Epithelial cell of esophagus (primary cell): Measurements from ENCODE around the gene PHF24.
A peak's percentile ranks its signal among the peaks of the same experiment; 100 is the strongest.

ENCODE experiments used
- DNase-seq: peaks from one replicate; pipeline ENCODE4 v3.0.0; 2010; ENCODE audit warnings: low read depth
- H3K4me3 ChIP-seq: 2 replicates; pipeline ENCODE4 v1.5.1; 2011; ENCODE audit warnings: mild to moderate bottlenecking, low read length, control low read depth
- TF ChIP-seq, protein P1 (sequence below): IDR thresholded peaks from 2 replicates; pipeline ENCODE4 v1.5.1; 2011; ENCODE audit warnings: low read depth, mild to moderate bottlenecking, low read length, control low read depth, inconsistent platforms; ENCODE audit not compliant: insufficient read depth; ENCODE audit errors: missing control alignments

Gene PHF24

DNA sequence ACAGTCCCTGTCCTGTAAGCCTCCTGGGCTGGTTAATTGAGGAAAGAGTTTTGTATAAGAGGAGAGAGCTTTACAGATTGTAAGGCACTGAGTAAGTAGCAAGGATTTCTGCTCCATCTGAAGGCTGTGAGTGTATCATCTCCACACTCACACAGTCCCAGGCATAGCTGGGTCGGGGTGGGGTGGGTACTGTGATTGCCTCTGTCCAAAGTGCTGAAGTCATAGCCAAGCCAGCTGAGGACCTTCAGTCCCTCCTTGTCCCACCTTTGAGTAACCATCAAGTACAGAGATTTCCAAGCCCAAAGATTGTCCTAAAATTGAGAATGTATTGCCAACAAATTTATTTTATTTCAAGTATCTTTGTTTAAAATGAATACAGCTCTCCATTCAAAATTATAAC lies 26.0 kb downstream of the PHF24 start:
- TF ChIP-seq, protein P1, sequence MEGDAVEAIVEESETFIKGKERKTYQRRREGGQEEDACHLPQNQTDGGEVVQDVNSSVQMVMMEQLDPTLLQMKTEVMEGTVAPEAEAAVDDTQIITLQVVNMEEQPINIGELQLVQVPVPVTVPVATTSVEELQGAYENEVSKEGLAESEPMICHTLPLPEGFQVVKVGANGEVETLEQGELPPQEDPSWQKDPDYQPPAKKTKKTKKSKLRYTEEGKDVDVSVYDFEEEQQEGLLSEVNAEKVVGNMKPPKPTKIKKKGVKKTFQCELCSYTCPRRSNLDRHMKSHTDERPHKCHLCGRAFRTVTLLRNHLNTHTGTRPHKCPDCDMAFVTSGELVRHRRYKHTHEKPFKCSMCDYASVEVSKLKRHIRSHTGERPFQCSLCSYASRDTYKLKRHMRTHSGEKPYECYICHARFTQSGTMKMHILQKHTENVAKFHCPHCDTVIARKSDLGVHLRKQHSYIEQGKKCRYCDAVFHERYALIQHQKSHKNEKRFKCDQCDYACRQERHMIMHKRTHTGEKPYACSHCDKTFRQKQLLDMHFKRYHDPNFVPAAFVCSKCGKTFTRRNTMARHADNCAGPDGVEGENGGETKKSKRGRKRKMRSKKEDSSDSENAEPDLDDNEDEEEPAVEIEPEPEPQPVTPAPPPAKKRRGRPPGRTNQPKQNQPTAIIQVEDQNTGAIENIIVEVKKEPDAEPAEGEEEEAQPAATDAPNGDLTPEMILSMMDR: no peak
- peak; percentile 63 for DNase-seq
- no peak overlapping the region for H3K4me3 ChIP-seq

DNA sequence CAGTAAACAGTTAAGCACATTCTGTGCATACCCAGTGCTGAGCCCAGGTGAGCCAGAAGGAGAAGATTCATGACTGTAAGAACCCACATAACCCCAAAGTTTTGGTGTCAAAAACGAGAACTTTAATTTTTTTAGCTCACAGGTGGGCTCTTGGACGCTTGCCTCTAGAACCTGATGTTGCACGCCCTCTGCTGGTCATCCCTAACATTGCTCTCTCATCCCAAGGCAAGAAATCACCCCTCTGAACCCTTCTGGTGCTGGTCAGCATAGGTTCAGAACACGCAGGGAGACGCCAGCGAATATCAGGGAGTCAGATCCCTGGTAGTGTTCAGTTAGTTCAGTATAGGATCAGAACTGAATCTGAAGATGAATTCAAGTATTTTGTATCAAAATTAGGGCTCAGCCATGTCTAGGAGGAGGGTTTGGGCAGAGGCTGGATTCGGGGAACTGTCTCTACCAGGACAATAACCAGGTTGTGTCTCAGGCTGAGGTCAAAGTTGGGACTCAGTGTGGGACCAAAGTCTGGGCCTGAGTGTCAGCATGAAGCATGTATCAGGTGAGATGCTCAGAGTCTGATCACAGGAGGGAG lies 27.3 kb downstream of the PHF24 start:
- TF ChIP-seq, protein P1: peak; percentile 88
- peak; percentile 70 for DNase-seq
- H3K4me3 ChIP-seq: no peak overlapping the region

DNA sequence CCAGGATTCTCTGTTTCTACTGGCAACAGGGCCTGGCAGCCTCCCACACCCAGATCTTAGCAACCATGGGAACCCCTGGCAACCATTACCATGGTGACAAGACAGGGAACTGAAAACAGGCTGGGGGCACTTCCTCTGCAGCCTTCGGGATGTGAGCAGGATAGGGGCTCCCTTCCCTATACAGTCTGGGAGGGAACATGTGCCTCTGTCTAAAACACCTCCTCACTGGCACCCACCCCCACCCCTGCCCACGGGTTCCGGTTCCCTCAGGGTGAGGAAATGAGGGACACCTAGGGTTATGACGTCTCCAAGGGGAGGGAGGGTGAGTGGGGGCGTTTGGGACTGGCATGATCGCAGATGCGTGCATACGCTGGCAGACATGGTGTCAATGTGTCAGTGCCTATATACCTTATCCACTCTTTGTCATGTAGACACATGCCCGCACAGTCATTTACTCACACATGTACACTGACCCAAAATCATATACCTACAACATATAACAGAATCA lies 28.5 kb downstream of the PHF24 start:
- TF ChIP-seq, protein P1: no peak
- H3K4me3 ChIP-seq: no peak overlapping the region
- DNase-seq: peak; percentile 78

DNA sequence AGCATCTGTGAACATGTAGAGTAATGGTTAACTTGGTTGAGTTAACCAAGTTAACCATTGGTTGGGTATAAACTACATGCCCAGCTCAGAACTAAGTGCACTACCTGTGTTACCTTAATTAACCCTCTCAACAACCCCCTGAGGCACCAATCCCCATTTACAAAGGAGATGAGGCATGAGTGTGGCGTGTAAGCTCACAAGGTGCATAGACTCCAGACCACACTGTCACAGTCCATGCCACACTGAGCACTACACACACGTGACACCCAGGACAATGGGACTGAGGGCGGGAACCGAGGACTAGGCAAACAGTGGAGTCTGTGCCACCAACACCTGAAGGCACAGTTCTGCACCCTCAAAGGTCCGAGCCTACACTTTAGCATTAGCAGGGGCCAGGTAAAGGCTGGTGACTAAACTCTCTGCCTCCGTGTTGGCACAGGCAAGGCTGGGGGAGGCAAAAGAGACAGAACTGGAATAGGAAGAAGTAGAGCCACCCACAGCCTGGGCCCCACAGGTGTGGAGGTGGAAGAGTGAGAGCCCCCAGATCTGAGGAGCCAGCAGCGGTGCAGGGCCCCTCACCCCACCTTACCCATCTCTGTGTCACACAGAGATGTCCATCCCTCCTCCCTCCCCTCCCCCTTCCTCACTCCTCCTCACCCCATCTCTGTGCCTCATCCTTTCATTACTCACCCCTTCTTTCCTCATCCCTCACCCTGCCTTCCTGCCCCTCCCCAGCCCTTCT lies 29.2 kb downstream of the PHF24 start:
- H3K4me3 ChIP-seq: no peak overlapping the region
- TF ChIP-seq, protein P1: no peak
- DNase-seq: peak; percentile 76

DNA sequence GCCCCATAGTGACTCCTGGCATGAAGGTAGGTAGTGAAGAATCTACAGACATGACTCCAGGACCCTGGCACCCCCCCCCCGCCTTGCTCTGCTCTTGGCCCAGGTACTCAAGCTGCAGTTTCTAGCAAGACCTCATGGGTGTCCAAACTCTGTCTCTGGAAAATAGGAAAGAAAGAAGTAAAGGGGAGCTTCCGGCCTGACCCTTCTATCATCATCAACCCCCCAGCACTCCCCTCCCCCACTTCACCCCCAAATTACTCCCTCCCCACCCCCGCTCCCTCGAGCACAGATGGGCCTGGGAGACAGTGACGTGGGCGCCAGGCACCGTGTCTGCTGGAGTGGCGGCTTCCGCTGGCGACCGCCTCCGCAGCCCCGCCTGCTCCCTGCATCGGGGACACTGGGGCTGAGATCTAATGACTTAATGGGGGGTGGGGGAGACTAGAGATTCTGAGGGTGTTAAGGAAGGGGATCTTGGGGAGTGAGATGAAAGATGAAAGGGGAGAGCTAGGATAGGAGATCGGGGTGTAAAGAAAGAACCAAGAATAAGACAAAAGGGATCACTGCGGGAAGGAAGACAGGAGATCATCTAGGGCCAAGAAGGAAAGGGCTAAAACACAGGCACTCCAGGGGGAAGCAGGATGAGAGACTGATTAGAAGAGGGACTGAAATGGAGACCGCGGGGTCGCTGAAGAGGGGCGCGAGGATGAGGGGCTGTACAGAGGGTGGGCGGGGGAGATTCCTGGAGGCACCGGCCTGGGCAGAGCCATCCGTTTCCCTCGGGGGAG lies 30.3 kb downstream of the PHF24 start:
- no peak for DNase-seq
- TF ChIP-seq, protein P1: no peak
- peak overlapping the region; percentile 63 for H3K4me3 ChIP-seq

DNA sequence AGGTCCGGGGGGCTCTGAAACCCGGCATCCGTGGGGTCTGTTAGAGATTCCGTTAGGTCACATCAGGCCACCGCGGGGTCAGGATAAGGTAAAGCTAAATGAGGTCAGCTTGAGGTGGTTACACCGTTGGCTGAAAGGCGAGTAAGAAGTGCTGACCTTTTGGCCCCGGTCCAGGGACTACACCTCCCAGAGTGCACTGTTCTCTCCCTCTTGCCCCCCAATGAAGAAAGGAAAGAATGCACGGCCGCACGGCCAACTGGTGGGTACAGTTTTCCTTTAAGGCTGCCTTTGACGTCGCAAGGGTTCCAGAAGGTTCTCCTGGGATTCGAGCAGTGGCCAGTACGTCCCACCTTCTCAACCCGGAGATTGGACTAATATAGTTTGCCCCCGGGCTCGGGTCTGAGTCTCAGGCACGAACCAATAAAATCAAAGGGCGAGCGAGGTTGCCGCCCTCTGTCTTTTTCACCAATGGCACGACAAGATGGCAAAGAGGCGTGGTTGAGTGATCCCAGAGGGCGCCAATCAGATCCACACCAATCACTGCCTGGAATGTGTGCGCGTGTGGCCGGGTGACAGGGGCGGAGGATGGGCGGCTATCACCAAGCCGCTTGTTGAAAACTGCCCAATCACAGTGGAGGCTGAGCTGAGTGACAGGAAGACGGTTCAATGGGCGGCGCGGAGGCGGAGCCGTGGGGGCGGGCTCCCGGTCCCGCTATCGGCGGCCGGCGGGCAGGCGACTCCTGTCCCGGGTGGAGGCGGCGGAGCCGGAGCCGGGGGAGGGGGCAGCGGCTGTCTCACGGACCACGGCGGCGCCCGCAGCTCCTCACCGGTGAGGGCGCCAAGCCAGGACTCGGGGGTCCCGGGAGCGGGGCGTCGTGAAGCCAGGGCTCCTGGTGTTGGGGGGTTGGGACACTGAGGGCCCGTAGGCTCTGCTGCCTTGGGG lies 31.2 kb downstream of the PHF24 start, which contains the start of gene DNAJB5:
DNAJB5 (plus strand) TSS at position 743 of the 943 bp plus-strand sequence. CDS start 886 bp downstream, outside the sequence.
- DNase-seq: peak; percentile 100
- TF ChIP-seq, protein P1: no peak

More for the DNA sequence above, 31.2 kb downstream of the PHF24 start, which contains the start of gene DNAJB5:
- peak within 1 kb of the TSS; percentile 79 for H3K4me3 ChIP-seq
